Measurements from ENCODE around the gene CNTRL. TPM values are rescaled to one million over a fixed set of nuclear protein-coding genes. Genes with fewer than 3 reads are reported as not detected.
A peak's percentile ranks its signal among the peaks of the same experiment; 100 is the strongest.

CNTRL gene
- total RNA-seq, 1 donor from 2014 or later, result 18.2 TPM

- Mint-ChIP-seq H3K36me3 (ENCODE audit: insufficient read depth) (no peaks in the 10 kb centered on the region), H3K9me3 (ENCODE audit: low read depth) (no peaks in the 10 kb centered on the region), H3K27ac (no peak overlapping the region), H3K4me1 (ENCODE audit: low read depth) (peaks cover 53% of the 10 kb centered on the region), H3K4me3 (ENCODE audit: low read depth) (no peak overlapping the region), H3K27me3 (no peaks in the 10 kb centered on the region)
- DNase-seq (ENCODE audit: low spot score, unreplicated experiment), result no peak
- TF ChIP-seq CTCF (IDR thresholded peaks at IDR 0.05; ENCODE audit: unreplicated experiment), result no peak
These were observed 120.0 kb downstream of the CNTRL start for GRCh38 chr9:121194730-121195129.

DNA sequence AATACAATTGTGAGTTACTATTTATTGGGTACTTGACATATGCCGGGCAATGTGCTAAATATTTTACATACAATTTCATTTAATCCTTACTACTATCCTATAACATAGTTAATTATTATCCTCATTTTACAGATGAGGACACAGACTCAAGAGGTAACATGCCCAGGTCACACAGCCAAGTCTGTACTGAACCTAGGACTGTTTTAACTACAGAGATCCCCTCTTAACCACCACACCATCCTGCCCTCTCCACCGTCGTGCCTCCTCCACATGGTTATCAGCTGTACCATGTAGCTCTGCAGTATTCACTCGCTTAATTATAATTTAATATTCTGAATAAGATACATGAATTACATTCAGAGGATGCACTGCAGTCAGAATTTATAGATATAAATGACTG lies 121.6 kb downstream of the CNTRL start:
- H3K36me3 Mint-ChIP-seq (ENCODE audit: insufficient read depth), result no peaks in the 10 kb centered on the region
- no peaks in the 10 kb centered on the region for H3K27me3 Mint-ChIP-seq
- H3K9me3 Mint-ChIP-seq (ENCODE audit: low read depth), result no peaks in the 10 kb centered on the region
- H3K4me1 Mint-ChIP-seq (ENCODE audit: low read depth), result peaks cover 59% of the 10 kb centered on the region
- no peak for DNase-seq (ENCODE audit: low spot score, unreplicated experiment)
- H3K27ac Mint-ChIP-seq, result no peak overlapping the region
- H3K4me3 Mint-ChIP-seq (ENCODE audit: low read depth), result no peak overlapping the region
- TF ChIP-seq CTCF (IDR thresholded peaks at IDR 0.05; ENCODE audit: unreplicated experiment), result no peak

GRCh38 chr9:121197132-121197531 lies 122.4 kb downstream of the CNTRL start:
- peak; percentile 31 for TF ChIP-seq CTCF (IDR thresholded peaks at IDR 0.05; ENCODE audit: unreplicated experiment)
- DNase-seq (ENCODE audit: low spot score, unreplicated experiment), result no peak
- no peak overlapping the region for H3K27ac Mint-ChIP-seq
- H3K27me3 Mint-ChIP-seq, result no peaks in the 10 kb centered on the region
- peaks cover 58% of the 10 kb centered on the region for H3K4me1 Mint-ChIP-seq (ENCODE audit: low read depth)
- H3K4me3 Mint-ChIP-seq (ENCODE audit: low read depth), result no peak overlapping the region
- no peaks in the 10 kb centered on the region for H3K9me3 Mint-ChIP-seq (ENCODE audit: low read depth)
- no peaks in the 10 kb centered on the region for H3K36me3 Mint-ChIP-seq (ENCODE audit: insufficient read depth)

DNA sequence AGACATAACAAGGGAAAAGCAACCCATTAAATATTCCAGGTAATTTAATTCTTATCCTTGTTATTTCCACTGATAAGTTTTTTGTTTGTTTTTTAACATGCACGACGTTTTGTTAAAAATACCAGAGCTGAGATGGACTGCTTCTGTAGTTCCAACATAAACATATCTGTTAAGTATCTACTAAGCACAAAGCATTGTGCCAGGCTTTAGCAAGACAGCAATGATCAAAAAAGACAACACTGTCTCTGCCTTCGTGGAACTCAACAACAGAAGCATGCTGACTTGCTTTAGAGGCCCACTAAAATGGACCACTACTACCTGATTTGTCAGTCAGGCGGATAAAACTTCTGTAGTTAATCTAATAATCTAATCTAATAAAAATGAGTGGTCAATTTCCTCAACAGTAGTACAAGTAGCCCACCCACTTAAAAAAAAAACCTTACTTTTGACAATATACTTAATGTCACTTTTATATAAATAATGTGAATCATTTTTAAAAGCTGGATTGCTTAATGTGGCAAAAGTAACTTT lies 123.8 kb downstream of the CNTRL start:
- no peak overlapping the region for H3K4me3 Mint-ChIP-seq (ENCODE audit: low read depth)
- no peak for TF ChIP-seq CTCF (IDR thresholded peaks at IDR 0.05; ENCODE audit: unreplicated experiment)
- H3K4me1 Mint-ChIP-seq (ENCODE audit: low read depth), result peaks cover 54% of the 10 kb centered on the region
- no peaks in the 10 kb centered on the region for H3K36me3 Mint-ChIP-seq (ENCODE audit: insufficient read depth)
- H3K27me3 Mint-ChIP-seq, result no peaks in the 10 kb centered on the region
- H3K9me3 Mint-ChIP-seq (ENCODE audit: low read depth), result no peaks in the 10 kb centered on the region
- no peak overlapping the region for H3K27ac Mint-ChIP-seq
- DNase-seq (ENCODE audit: low spot score, unreplicated experiment), result no peak

- Mint-ChIP-seq H3K9me3 (ENCODE audit: low read depth) (no peaks in the 10 kb centered on the region), H3K27ac (peak overlapping the region; percentile 10), H3K36me3 (ENCODE audit: insufficient read depth) (no peaks in the 10 kb centered on the region), H3K27me3 (peaks cover 2% of the 10 kb centered on the region), H3K4me1 (ENCODE audit: low read depth) (peaks cover 47% of the 10 kb centered on the region), H3K4me3 (ENCODE audit: low read depth) (peak overlapping the region; percentile 92)
- no peak for TF ChIP-seq CTCF (IDR thresholded peaks at IDR 0.05; ENCODE audit: unreplicated experiment)
- no peak for DNase-seq (ENCODE audit: low spot score, unreplicated experiment)
These were observed 125.2 kb downstream of the CNTRL start for GRCh38 chr9:121199921-121200320.
